ENCODE data around the gene RFNG. TPM values are rescaled to one million over a fixed set of nuclear protein-coding genes. Genes with fewer than 3 reads are reported as not detected.

Gene RFNG
- total RNA-seq, 4 donors from 2014 or later = 36.0 to 49.0 (median 38.3) TPM

- 77 to 79% methylated on average over 13 to 14 of the region's 14 CpGs for WGBS, 2 donors
- no peak overlapping the region for H3K4me3 ChIP-seq (replicated peaks in 1 of 3)
- H3K27me3 ChIP-seq = no peaks in the 10 kb centered on the region
- DNase-seq = no peak
- no peaks in the 10 kb centered on the region for H3K9me3 ChIP-seq
- H3K27ac ChIP-seq = no peak overlapping the region
- TF ChIP-seq POLR2A (IDR thresholded peaks at IDR 0.05) (no peak), CTCF (IDR thresholded peaks at IDR 0.05) (no peak)
- intact Hi-C loops (cut with DNase I) = loop anchor here (2.0 kb wide), 1 partner anchor 62 kb away; no protein-coding TSS in a partner anchor
- peaks cover 23 to 24% of the 10 kb centered on the region in 2 donors for H3K4me1 ChIP-seq
- no peaks in the 10 kb centered on the region for H3K36me3 ChIP-seq
Measured at GRCh38 chr17:82020572-82021106, 31.0 kb downstream of the RFNG start.

GRCh38 chr17:82019690-82020571, 31.7 kb downstream of the RFNG start:
- H3K4me1 ChIP-seq = peaks cover 23 to 24% of the 10 kb centered on the region in 2 donors
- no peak overlapping the region for H3K27ac ChIP-seq
- 78 to 87% methylated on average over 12 to 15 of the region's 34 CpGs for WGBS, 2 donors
- H3K27me3 ChIP-seq = no peaks in the 10 kb centered on the region
- no peak overlapping the region for H3K4me3 ChIP-seq (replicated peaks in 1 of 3)
- intact Hi-C loops (cut with DNase I) = loop anchor here (2.0 kb wide), 1 partner anchor 61 kb away; no protein-coding TSS in a partner anchor
- H3K9me3 ChIP-seq = no peaks in the 10 kb centered on the region
- peak; percentile 28 to 36 for DNase-seq
- no peaks in the 10 kb centered on the region for H3K36me3 ChIP-seq
- TF ChIP-seq CTCF (IDR thresholded peaks at IDR 0.05) = peak; percentile 27 to 56 (median 38)
- no peak for TF ChIP-seq POLR2A (IDR thresholded peaks at IDR 0.05)

GRCh38 chr17:82018989-82019689, 32.5 kb downstream of the RFNG start:
- Histone ChIP-seq H3K27ac (no peak overlapping the region), H3K9me3 (no peaks in the 10 kb centered on the region), H3K4me1 (peaks cover 20 to 21% of the 10 kb centered on the region in 2 donors), H3K36me3 (no peaks in the 10 kb centered on the region), H3K27me3 (no peaks in the 10 kb centered on the region), H3K4me3 (replicated peaks in 1 of 3) (no peak overlapping the region)
- intact Hi-C loops (cut with DNase I) = no loop called here
- TF ChIP-seq CTCF (IDR thresholded peaks at IDR 0.05) (no peak), POLR2A (IDR thresholded peaks at IDR 0.05) (no peak)
- WGBS, 2 donors = 85 to 91% methylated on average over 14 to 18 of the region's 33 CpGs
- DNase-seq = no peak

GRCh38 chr17:82018152-82018988, 33.2 kb downstream of the RFNG start:
- Histone ChIP-seq H3K36me3 (no peaks in the 10 kb centered on the region), H3K27me3 (no peaks in the 10 kb centered on the region), H3K27ac (no peak overlapping the region), H3K4me3 (replicated peaks in 1 of 3) (no peak overlapping the region), H3K4me1 (peaks cover 12 to 13% of the 10 kb centered on the region in 2 donors), H3K9me3 (no peaks in the 10 kb centered on the region)
- WGBS, 2 donors = 78 to 86% methylated on average over 14 to 16 of the region's 19 CpGs
- no peak for TF ChIP-seq POLR2A (IDR thresholded peaks at IDR 0.05)
- no peak for TF ChIP-seq CTCF (IDR thresholded peaks at IDR 0.05)
- DNase-seq = no peak
- intact Hi-C loops (cut with DNase I) = no loop called here

All from thyroid gland (tissue), 4 donors.